PC-9 (cell line): ENCODE results near the gene CAMKMT. TPM values are rescaled to one million over a fixed set of nuclear protein-coding genes. Genes with fewer than 3 reads are reported as not detected.

Experiments
- BruUV-seq: library from RNA; stranded (reverse); fragments of 400-500 nt; replicated peaks from 2 replicates; lab custom pipeline; 2021; lab: Mats Ljungman, UMichigan
- CTCF ChIA-PET: fragments of 300-600 bp; sonication (Branson Sonifier 250); formaldehyde crosslinking; loops from one replicate; lab custom pipeline; 2022; ENCODE audit warnings: antibody characterized with exemption; lab: Charles Lee
- POLR2A ChIA-PET: fragments of 300-600 bp; sonication (Branson Sonifier 250); formaldehyde crosslinking; loops from one replicate; lab custom pipeline; 2022; ENCODE audit warnings: antibody characterized with exemption; ENCODE audit not compliant: unreplicated experiment; lab: Charles Lee
- DNase-seq, 2 experiments: peaks; one replicate each; pipeline versions ENCODE4 v3.0.0 to v3.0.0-alpha.2; 2015 to 2022; ENCODE audit warnings: mixed read lengths in 1 of 2
- H2AFZ ChIP-seq: fragments of 200-600 bp; sonication (generic); 2 replicates; pipeline ENCODE4 v1.8.1; 2017; ENCODE audit warnings: antibody characterized with exemption
- H3F3A ChIP-seq: fragments of 200-600 bp; sonication (generic); 2 replicates; pipeline ENCODE4 v1.8.1; 2017; ENCODE audit warnings: antibody characterized with exemption, mild to moderate bottlenecking, low read depth; ENCODE audit not compliant: insufficient read depth
- H3K27ac ChIP-seq: fragments of 200-600 bp; sonication (generic); 2 replicates; pipeline ENCODE4 v1.6.1; 2016; ENCODE audit warnings: mixed run types
- H3K27me3 ChIP-seq: fragments of 200-600 bp; sonication (generic); 2 replicates; pipeline ENCODE4 v1.6.1; 2016; ENCODE audit warnings: low read depth, mixed run types; ENCODE audit not compliant: insufficient read depth
- H3K36me3 ChIP-seq: fragments of 200-600 bp; sonication (generic); 2 replicates; pipeline ENCODE4 v1.6.1; 2016; ENCODE audit warnings: low read depth, mixed run types
- H3K4me1 ChIP-seq: fragments of 200-600 bp; sonication (generic); replicated peaks from 2 replicates; pipeline ENCODE4 v1.6.1; 2016; ENCODE audit warnings: mixed run types; ENCODE audit not compliant: insufficient read depth
- H3K4me2 ChIP-seq: fragments of 200-600 bp; sonication (generic); 2 replicates; pipeline ENCODE4 v1.6.1; 2017; ENCODE audit warnings: mixed run types
- H3K4me3 ChIP-seq: fragments of 200-600 bp; sonication (generic); 2 replicates; pipeline ENCODE4 v1.6.1; 2016; ENCODE audit warnings: mixed run types
- H3K79me2 ChIP-seq: fragments of 200-600 bp; sonication (generic); 2 replicates; pipeline ENCODE4 v1.6.1; 2017; ENCODE audit warnings: low read depth, mixed run types
- H3K9me2 ChIP-seq: fragments of 200-600 bp; sonication (generic); 2 replicates; pipeline ENCODE4 v1.8.1; 2017; ENCODE audit warnings: mild to moderate bottlenecking; ENCODE audit not compliant: insufficient read depth
- H3K9me3 ChIP-seq: fragments of 200-600 bp; sonication (generic); 2 replicates; pipeline ENCODE4 v1.8.1; 2016; ENCODE audit warnings: low read depth; ENCODE audit not compliant: insufficient read depth
- H4K20me1 ChIP-seq: fragments of 200-600 bp; sonication (generic); 2 replicates; pipeline ENCODE4 v1.8.1; 2017; ENCODE audit not compliant: insufficient read depth
- CTCF ChIP-seq: fragments of 200-600 bp; sonication (generic); conservative IDR thresholded peaks from 2 replicates; pipeline ENCODE4 v1.6.1; 2017; ENCODE audit warnings: mixed run types, antibody characterized with exemption, mild to moderate bottlenecking, moderate library complexity
- EZH2 ChIP-seq: fragments of 200-600 bp; sonication (generic); IDR thresholded peaks from 2 replicates; pipeline ENCODE4 v1.8.0; 2017; ENCODE audit warnings: antibody characterized with exemption, low read depth
- intact Hi-C: fragments of 100-400 bp; cut with micrococcal nuclease; formaldehyde crosslinking; loops from one replicate; pipeline ENCODE4 v1.10.0; 2022; ENCODE audit not compliant: unreplicated experiment
- total RNA-seq: library from RNA; stranded (reverse); gene quantifications from 2 replicates; pipeline ENCODE4 v1.2.3, GENCODE V29; 2021

CAMKMT gene
- total RNA-seq, 1 experiment from 2014 or later, result 17.9 TPM

- POLR2A ChIA-PET, result no interaction called here
- no peak for TF ChIP-seq CTCF
- TF ChIP-seq EZH2, result no peak
- Histone ChIP-seq H3K79me2 (no peaks in the 10 kb centered on the region), H3K9me3 (no peaks in the 10 kb centered on the region), H2AFZ (no peak overlapping the region), H4K20me1 (no peaks in the 10 kb centered on the region), H3K27me3 (no peaks in the 10 kb centered on the region), H3K4me2 (no peak overlapping the region), H3F3A (no peaks in the 10 kb centered on the region), H3K4me3 (no peak overlapping the region), H3K4me1 (no peaks in the 10 kb centered on the region), H3K27ac (no peak overlapping the region), H3K36me3 (no peaks in the 10 kb centered on the region), H3K9me2 (no peaks in the 10 kb centered on the region)
- CTCF ChIA-PET, result no interaction called here
- intact Hi-C loops, result no loop called here
- DNase-seq, result no peak
- no TSS peak for BruUV-seq
These were observed 318.8 kb downstream of the CAMKMT start for GRCh38 chr2:44680424-44680971.

GRCh38 chr2:44680983-44681531 is 319.3 kb downstream of the CAMKMT start:
- H3K4me3 ChIP-seq, result no peak overlapping the region
- CTCF ChIA-PET, result interaction anchor here (0.6 kb wide), 1 partner anchor 102 kb away, joined by 4 read pairs; no protein-coding TSS in a partner anchor
- no peak overlapping the region for H3K27ac ChIP-seq
- no peak overlapping the region for H3K4me2 ChIP-seq
- no peaks in the 10 kb centered on the region for H3K79me2 ChIP-seq
- no peak overlapping the region for H2AFZ ChIP-seq
- no peaks in the 10 kb centered on the region for H4K20me1 ChIP-seq
- H3K27me3 ChIP-seq, result no peaks in the 10 kb centered on the region
- no peaks in the 10 kb centered on the region for H3K36me3 ChIP-seq
- BruUV-seq, result no TSS peak
- H3F3A ChIP-seq, result no peaks in the 10 kb centered on the region
- H3K4me1 ChIP-seq, result no peaks in the 10 kb centered on the region
- intact Hi-C loops, result no loop called here
- POLR2A ChIA-PET, result interaction anchor here (0.5 kb wide), 1 partner anchor 24 kb away, joined by 3 read pairs; no protein-coding TSS in a partner anchor
- DNase-seq, result no peak
- no peak for TF ChIP-seq EZH2
- TF ChIP-seq CTCF, result no peak
- H3K9me3 ChIP-seq, result no peaks in the 10 kb centered on the region
- H3K9me2 ChIP-seq, result no peaks in the 10 kb centered on the region

GRCh38 chr2:44682459-44682858 is 320.7 kb downstream of the CAMKMT start:
- no peak overlapping the region for H3K4me2 ChIP-seq
- intact Hi-C loops, result no loop called here
- BruUV-seq, result no TSS peak
- no peaks in the 10 kb centered on the region for H3F3A ChIP-seq
- no peaks in the 10 kb centered on the region for H3K9me2 ChIP-seq
- H3K9me3 ChIP-seq, result no peaks in the 10 kb centered on the region
- peaks cover 7% of the 10 kb centered on the region; the same call in 1 of the 2 replicates for H3K4me1 ChIP-seq
- ChIA-PET POLR2A (no interaction called here), CTCF (no interaction called here)
- no peaks in the 10 kb centered on the region for H3K36me3 ChIP-seq
- H3K4me3 ChIP-seq, result no peak overlapping the region
- H4K20me1 ChIP-seq, result no peaks in the 10 kb centered on the region
- DNase-seq, result no peak
- no peaks in the 10 kb centered on the region for H3K79me2 ChIP-seq
- TF ChIP-seq EZH2, result no peak
- no peak for TF ChIP-seq CTCF
- H3K27ac ChIP-seq, result no peak overlapping the region
- no peak overlapping the region for H2AFZ ChIP-seq
- H3K27me3 ChIP-seq, result no peaks in the 10 kb centered on the region
